HG03039 (cell line): Measurements from ENCODE around the gene WIPF2.
"Not testable (repeated sequence)": the region's sequence is repeated elsewhere in the genome, so short reads cannot be mapped to it uniquely, and the experiment has no call there.

Experiments
- ATAC-seq: cut with Tn5 transposase; IDR thresholded peaks from one replicate; pipeline ENCODE4 v1.9.1; 2021; ENCODE audit warnings: mild to moderate bottlenecking, moderate library complexity; ENCODE audit not compliant: unreplicated experiment

The WIPF2 gene

DNA sequence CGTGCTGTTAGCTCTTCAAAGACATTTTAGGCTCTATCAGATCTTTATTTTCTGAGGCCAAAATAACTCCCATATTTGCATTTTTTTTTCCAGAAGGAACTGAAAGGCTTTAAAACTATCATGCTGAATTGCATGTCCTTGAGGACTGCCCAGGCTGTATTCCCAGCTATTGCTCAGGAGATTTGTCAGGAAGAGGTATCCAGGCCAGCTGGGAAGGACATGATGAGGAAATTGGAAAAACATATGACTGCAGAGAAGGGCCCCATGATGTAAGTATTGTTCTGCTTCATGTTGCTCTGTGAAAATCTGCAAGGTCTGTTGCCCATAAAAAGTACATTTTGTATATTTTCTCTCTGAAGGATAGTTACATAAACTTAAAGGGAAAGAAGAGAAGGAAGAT lies 74.3 kb downstream of the WIPF2 start:
- ATAC-seq = no peak

- no peak for ATAC-seq
Measured at GRCh38 chr17:40295488-40296436, 76.7 kb downstream of the WIPF2 start.

DNA sequence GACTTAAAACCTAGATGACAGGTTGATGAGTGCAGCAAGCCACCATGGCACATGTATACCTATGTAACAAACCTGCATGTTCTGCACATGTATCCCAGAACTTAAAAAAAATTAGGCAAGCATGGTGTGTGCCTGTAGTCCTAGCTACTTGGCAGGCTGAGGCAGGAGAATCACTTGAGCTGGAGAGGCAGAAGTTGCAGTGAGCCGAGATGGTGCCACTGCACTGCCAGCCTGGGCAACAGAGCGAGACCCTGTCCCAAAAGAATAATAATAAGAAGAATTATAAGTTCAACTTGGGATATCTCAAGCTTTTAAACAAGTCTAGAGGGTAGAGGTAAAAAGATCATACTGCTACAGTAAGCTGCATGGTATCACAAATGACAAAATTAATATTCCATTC lies 78.4 kb downstream of the WIPF2 start:
- ATAC-seq = no peak

DNA sequence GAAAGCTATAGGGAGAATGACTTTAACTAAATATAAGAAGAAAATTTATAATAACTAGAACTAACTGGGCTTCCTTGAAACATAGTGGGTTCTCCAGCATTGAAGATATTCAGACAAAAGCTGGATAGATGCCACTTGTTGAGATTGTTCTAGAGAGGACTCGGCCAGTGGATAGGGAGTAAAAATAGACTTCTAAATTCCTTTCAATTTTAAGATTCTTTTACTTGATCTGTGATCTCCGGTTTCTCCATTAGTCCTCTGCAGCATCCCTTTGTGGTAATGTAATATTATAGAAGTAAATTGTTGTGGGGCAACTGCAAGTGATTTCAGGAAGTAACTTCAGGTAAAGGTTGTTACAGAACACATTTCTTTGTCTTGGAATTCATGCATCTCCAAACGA lies 79.6 kb downstream of the WIPF2 start:
- no peak for ATAC-seq

- not testable (repeated sequence) for ATAC-seq
Measured at GRCh38 chr17:40299159-40299757, 80.2 kb downstream of the WIPF2 start.

DNA sequence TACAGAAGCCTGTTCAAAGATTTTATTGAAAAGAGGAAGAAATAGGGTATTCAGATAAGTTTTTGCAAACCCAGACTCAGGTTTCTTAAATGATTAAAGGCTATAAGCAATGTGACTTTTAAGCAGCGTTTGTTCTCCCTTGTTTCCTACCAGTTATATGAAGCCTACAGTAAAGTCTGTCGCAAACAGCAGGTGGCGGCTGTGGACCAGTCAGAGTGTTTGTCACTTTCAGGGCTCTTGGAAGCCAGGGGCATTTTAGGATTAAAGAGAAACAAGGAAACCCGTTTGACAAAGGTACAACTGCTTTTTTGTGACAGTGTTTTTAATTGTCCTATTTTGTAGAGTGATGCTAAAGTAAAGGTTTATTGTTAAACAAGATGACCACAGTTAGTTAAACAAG lies 82.2 kb downstream of the WIPF2 start:
- no peak for ATAC-seq

DNA sequence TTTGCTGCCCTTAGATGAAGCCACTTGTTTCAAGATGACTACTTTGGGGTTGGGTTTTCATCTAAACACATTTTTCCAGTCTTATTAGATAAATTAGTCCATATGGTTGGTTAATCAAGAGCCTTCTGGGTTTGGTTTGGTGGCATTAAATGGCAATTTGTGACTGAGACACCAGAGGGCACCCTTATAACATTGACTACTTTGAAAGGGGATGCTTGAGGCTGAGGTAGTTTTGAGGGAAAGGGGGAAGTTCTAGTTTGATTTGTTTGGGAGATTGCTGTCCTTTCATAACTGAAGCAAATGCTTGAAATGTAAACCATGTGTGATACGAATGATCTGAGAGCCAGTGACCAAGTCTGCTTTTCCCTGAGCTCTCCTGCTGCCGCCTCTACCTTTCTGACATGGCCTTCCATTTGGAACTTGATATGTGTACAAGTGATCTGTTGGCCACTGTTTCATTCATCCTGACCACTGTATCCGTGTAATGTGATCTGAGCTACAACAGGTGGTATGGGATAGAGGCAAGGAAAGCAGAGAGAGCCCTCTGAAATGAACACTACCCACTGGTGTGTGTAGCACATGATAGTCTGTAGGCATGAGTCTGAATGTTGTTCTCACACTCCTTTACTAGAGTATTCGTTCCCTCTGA lies 84.0 kb downstream of the WIPF2 start:
- no peak for ATAC-seq

DNA sequence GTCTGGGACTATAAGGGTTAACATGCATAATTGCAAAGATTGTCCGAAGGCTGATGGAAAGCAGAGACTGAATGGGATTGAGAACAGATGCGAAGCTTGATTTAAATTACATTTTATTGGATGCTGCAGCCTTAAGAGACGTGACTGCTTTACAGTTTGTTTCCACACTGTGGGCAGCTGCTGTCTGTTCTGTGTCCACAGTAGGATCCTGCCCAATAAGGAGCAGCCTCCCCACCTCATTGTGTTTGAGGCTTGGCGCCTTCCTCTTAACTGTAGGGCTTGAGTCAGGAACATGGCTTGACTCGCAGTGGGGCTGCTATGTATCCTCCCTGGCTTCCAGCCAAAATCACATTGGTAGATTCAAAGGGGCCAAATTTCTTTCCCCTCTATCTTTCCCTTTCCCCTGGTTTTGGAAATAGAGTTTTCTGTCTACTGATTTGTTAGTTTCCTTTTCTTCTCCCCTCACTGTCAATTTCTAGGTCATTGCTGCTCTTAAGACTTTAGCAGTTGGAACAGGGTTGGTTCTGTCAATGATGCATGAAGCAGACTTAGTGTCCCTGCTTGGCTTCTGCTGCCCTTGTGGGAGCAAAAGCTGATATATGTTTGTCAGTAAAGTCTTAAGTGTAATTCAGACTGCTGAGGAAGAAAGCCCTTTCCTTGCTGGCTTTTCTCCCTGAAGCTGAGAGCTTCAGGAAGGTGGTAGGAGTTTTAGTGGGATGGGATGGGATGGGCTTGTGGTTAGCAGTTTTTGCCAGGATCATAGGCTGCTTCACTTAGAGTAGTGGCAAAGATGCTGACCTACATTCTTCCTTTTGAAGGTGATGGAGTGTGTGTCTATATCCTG lies 84.8 kb downstream of the WIPF2 start:
- ATAC-seq = no peak

DNA sequence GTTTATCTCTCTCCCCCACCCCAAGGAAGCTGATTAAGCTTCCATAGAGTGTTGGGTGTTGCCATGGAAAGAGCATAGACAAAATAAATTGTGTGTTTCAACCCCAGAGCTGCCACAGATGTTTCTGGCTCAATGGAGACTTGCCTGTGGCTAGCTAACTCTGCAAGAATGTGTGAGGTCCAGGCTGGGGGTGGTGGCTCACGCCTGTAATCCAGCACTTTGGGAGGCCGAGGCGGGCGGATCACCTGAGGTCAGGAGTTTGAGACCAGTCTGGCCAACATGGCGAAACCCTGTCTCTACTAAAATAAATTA lies 85.4 kb downstream of the WIPF2 start:
- ATAC-seq = not testable (repeated sequence)

GRCh38 chr17:40304866-40305265 lies 85.8 kb downstream of the WIPF2 start:
- ATAC-seq = not testable (repeated sequence)

GRCh38 chr17:40306395-40306794 lies 87.3 kb downstream of the WIPF2 start:
- ATAC-seq = no peak

DNA sequence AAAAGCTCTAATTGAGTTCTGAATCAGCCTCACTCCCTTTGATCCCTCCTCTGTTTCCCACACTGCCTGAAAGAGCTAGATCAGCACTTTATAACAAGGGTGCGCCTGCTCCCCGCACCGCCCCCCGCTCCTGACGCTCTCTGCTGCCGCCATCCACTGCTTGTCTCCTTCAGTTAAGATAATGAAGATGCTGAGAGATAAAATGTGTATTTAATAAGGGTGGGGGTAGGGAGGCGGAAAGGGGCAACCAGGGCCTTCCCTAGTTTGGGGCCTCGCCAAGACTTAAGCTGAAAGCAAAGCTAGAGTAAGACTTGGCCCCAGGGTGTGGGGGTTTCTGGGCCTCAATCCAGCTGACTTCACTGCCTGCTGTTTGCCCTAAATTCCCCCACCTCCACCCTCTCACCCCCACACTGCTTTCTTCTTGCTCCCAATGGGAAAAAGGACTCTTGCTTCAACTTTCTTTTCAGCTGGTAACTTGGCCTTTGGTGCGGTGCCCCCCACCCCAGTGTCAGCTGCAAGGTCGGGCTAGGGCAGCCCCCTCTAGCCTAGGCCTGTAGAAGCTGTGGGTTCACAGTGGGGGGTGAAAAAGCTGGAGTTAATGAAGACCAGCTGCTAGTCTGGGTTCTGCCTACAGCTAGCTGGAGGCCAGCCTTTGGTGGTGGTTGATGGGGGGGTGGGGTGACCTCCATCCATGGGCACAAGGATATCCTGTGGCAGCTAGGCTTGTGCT lies 88.1 kb downstream of the WIPF2 start:
- no peak for ATAC-seq

GRCh38 chr17:40307740-40308239 lies 88.7 kb downstream of the WIPF2 start:
- no peak for ATAC-seq

GRCh38 chr17:40309031-40309948 lies 90.2 kb downstream of the WIPF2 start, which contains the start of gene RARA:
Gene RARA, plus strand, starts transcription at chr17:40309180. Its CDS starts 22,039 bp downstream, at chr17:40331219.
- no peak for ATAC-seq

GRCh38 chr17:40309949-40310510 lies 90.9 kb downstream of the WIPF2 start:
- ATAC-seq = no peak

DNA sequence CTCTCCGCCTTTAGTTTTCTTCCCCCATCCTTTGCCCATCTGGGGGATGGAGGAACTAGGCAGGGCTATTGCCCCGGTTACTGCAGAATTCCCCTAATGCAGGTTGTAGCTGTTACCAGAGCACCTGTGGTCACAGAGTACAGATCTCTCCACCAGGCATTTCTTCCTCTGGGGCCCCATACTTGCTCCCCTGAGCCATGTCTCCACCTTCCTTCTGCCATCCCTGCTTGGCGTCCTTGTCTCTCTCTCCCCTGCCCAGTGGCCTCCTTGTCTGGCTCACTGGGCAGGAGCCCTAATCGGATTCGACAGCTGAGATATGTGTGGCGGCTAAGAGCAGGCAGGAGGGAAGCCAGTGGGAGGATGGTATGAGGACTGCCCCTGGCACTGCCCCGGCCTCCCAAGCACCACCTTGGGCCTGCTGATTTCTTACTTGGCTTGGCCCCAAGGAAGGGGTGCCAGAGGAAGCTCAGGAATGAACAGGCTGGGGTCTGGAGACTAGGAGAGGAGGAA lies 91.8 kb downstream of the WIPF2 start:
- ATAC-seq = no peak

DNA sequence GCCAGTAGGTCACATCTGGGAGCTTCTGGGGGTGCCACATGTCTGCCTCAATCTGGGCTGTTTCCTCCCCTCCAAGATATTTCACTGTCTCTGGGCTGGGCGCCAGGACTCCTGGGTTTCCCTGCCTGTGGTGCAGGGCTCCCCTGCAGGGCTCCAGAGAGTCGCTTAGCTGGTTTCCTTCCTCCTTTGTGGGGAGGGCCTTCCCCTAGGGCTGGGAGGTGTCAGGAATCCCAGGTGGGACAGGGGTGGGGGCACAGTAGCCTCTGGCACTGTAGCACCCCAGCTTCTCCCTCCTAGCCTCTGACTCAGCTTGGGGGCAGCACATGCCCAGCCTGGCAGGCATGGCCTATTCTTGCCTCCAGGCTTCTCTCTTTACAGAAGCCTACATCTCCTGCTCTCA lies 92.5 kb downstream of the WIPF2 start:
- ATAC-seq = no peak

GRCh38 chr17:40312131-40312731 lies 93.1 kb downstream of the WIPF2 start:
- no peak for ATAC-seq
